GM06990 (cell line): ENCODE results near the gene SPNS3.

Source experiments
- DNase-seq: peaks from one replicate; pipeline ENCODE4 v3.0.0-alpha.2; 2011; ENCODE audit not compliant: insufficient read length; ENCODE audit errors: extremely low read depth
- H3K27me3 ChIP-seq: replicated peaks from 2 replicates; pipeline ENCODE4 v1.6.0; 2011; ENCODE audit warnings: low read length; ENCODE audit not compliant: control insufficient read depth, insufficient read depth
- H3K36me3 ChIP-seq: 2 replicates; pipeline ENCODE4 v1.5.1; 2011; ENCODE audit warnings: low read length; ENCODE audit not compliant: control insufficient read depth, insufficient read depth
- H3K4me3 ChIP-seq: replicated peaks from 2 replicates; pipeline ENCODE4 v1.5.1; 2011; ENCODE audit warnings: low read depth, mild to moderate bottlenecking, control low read depth, low read length
- CTCF ChIP-seq: IDR thresholded peaks from 2 replicates; pipeline ENCODE4 v1.5.1; 2011; ENCODE audit warnings: low read length, control low read depth, mild to moderate bottlenecking, inconsistent platforms; ENCODE audit not compliant: insufficient read depth, poor library complexity, severe bottlenecking

The SPNS3 gene

GRCh38 chr17:4446326-4447071, 12.8 kb downstream of the SPNS3 start:
- TF ChIP-seq CTCF: no peak
- no peaks in the 10 kb centered on the region; the same call in 1 of the 2 replicates for H3K27me3 ChIP-seq
- no peak for DNase-seq
- H3K36me3 ChIP-seq: no peaks in the 10 kb centered on the region
- no peak overlapping the region for H3K4me3 ChIP-seq

GRCh38 chr17:4448197-4448980, 14.6 kb downstream of the SPNS3 start:
- Histone ChIP-seq H3K27me3 (no peaks in the 10 kb centered on the region; the same call in 1 of the 2 replicates), H3K4me3 (no peak overlapping the region), H3K36me3 (no peaks in the 10 kb centered on the region)
- TF ChIP-seq CTCF: no peak
- DNase-seq: no peak

- no peaks in the 10 kb centered on the region; the same call in 1 of the 2 replicates for H3K27me3 ChIP-seq
- no peaks in the 10 kb centered on the region for H3K36me3 ChIP-seq
- TF ChIP-seq CTCF: no peak
- no peak overlapping the region for H3K4me3 ChIP-seq
- no peak for DNase-seq
Observed at GRCh38 chr17:4449736-4450135, 16.0 kb downstream of the SPNS3 start.

GRCh38 chr17:4450710-4451316, 17.1 kb downstream of the SPNS3 start:
- Histone ChIP-seq H3K36me3 (no peaks in the 10 kb centered on the region), H3K4me3 (no peak overlapping the region), H3K27me3 (no peaks in the 10 kb centered on the region; the same call in 1 of the 2 replicates)
- no peak for TF ChIP-seq CTCF
- no peak for DNase-seq

- Histone ChIP-seq H3K4me3 (no peak overlapping the region), H3K27me3 (no peaks in the 10 kb centered on the region; the same call in 1 of the 2 replicates), H3K36me3 (no peaks in the 10 kb centered on the region)
- DNase-seq: no peak
- TF ChIP-seq CTCF: no peak
Observed at GRCh38 chr17:4453812-4454591, 20.3 kb downstream of the SPNS3 start.
